Panc1 (cell line): ENCODE measurements around the gene TMPRSS15. TPM values are rescaled to one million over a fixed set of nuclear protein-coding genes. Genes with fewer than 3 reads are reported as not detected.

ENCODE experiments used
- ATAC-seq: fragments of 200-7000 bp; cut with Tn5 transposase; 2 replicates; pipeline ENCODE4 v1.9.1; 2020; ENCODE audit warnings: mild to moderate bottlenecking, moderate library complexity
- BruUV-seq: library from RNA; stranded (reverse); fragments of 400-500 nt; replicated peaks from 2 replicates; lab custom pipeline; 2021; lab: Mats Ljungman, UMichigan
- CTCF ChIA-PET: fragments of 300-600 bp; sonication (Branson Sonifier 250); formaldehyde crosslinking; loops from one replicate; lab custom pipeline; 2022; ENCODE audit warnings: antibody characterized with exemption; lab: Charles Lee
- POLR2A ChIA-PET: fragments of 300-600 bp; sonication (Branson Sonifier 250); formaldehyde crosslinking; loops from one replicate; lab custom pipeline; 2022; ENCODE audit warnings: antibody characterized with exemption; lab: Charles Lee
- DNase-seq: peaks from one replicate; pipeline ENCODE4 v3.0.0-alpha.2; 2010; ENCODE audit warnings: low read depth, low spot score
- H3K27ac ChIP-seq: 2 replicates; pipeline ENCODE4 v1.5.1; 2011; ENCODE audit warnings: mild to moderate bottlenecking, low read length, inconsistent platforms
- H3K27me3 ChIP-seq: fragments of 200-500 bp; sonication (Bioruptor generic); 2 replicates; pipeline ENCODE4 v1.6.0; 2014; ENCODE audit warnings: low read length, inconsistent platforms; ENCODE audit not compliant: control insufficient read depth, insufficient read depth
- H3K36me3 ChIP-seq: fragments of 200-500 bp; sonication (Bioruptor generic); 2 replicates; pipeline ENCODE4 v1.5.1; 2014; ENCODE audit warnings: inconsistent platforms, mild to moderate bottlenecking, low read length, moderate library complexity; ENCODE audit not compliant: control insufficient read depth, insufficient read depth
- H3K4me1 ChIP-seq: 2 replicates; pipeline ENCODE4 v1.5.1; 2011; ENCODE audit warnings: inconsistent platforms, mild to moderate bottlenecking, low read length, moderate library complexity; ENCODE audit not compliant: control insufficient read depth, insufficient read depth
- H3K4me3 ChIP-seq, 2 experiments: 2 replicates each; pipeline ENCODE4 v1.5.1; 2011 to 2012; ENCODE audit warnings: low read depth in 2 of 2, low read length in 2 of 2, mild to moderate bottlenecking in 2 of 2, inconsistent platforms in 1 of 2, moderate library complexity in 1 of 2
- H3K9me3 ChIP-seq: fragments of 200-500 bp; sonication (Bioruptor generic); 2 replicates; pipeline ENCODE4 v1.5.1; 2014; ENCODE audit warnings: low read depth, mild to moderate bottlenecking, inconsistent platforms, low read length, moderate library complexity; ENCODE audit not compliant: control insufficient read depth, insufficient read depth
- POLR2AphosphoS5 ChIP-seq: IDR thresholded peaks from 2 replicates; pipeline ENCODE4 v1.6.1; 2012; ENCODE audit warnings: mild to moderate bottlenecking, low read depth, low read length, moderate library complexity
- REST ChIP-seq, 2 experiments: IDR thresholded peaks; 2 replicates each; pipeline ENCODE4 v1.6.1; 2011 to 2012; ENCODE audit warnings: low read depth in 2 of 2, control low read depth in 1 of 2, low read length in 1 of 2, mild to moderate bottlenecking in 1 of 2, moderate library complexity in 1 of 2; ENCODE audit not compliant: insufficient read depth in 1 of 2
- SIN3A ChIP-seq: IDR thresholded peaks from 2 replicates; pipeline ENCODE4 v1.6.1; 2012; ENCODE audit warnings: low read depth, mild to moderate bottlenecking, low read length, moderate library complexity, borderline replicate concordance; ENCODE audit not compliant: insufficient read depth
- TCF7L2 ChIP-seq: IDR thresholded peaks from 2 replicates; pipeline ENCODE4 v1.6.1; 2011; ENCODE audit warnings: mild to moderate bottlenecking, low read depth, low read length, inconsistent platforms
- in situ Hi-C: cut with HindIII; loops from 2 replicates; pipeline ENCODE4 v1.10.0; 2016; ENCODE audit warnings: low sequenced_read_pairs, low pct_unique_long_range_greater_than_20kb
- intact Hi-C: fragments of 100-400 bp; cut with micrococcal nuclease; formaldehyde crosslinking; loops from one replicate; pipeline ENCODE4 v1.10.0; 2022; ENCODE audit not compliant: unreplicated experiment
- total RNA-seq: library from RNA; stranded (reverse); gene quantifications from one replicate; pipeline ENCODE4 v1.2.1, GENCODE V29; 2021; ENCODE audit not compliant: unreplicated experiment
- TF ChIP-seq, protein P1 (sequence below): fragments of 450-650 bp; IDR thresholded peaks from 2 replicates; pipeline ENCODE4 v1.5.1; 2017; ENCODE audit warnings: mild to moderate bottlenecking

TMPRSS15 gene
- total RNA-seq, 1 experiment from 2014 or later, result not detected

DNA sequence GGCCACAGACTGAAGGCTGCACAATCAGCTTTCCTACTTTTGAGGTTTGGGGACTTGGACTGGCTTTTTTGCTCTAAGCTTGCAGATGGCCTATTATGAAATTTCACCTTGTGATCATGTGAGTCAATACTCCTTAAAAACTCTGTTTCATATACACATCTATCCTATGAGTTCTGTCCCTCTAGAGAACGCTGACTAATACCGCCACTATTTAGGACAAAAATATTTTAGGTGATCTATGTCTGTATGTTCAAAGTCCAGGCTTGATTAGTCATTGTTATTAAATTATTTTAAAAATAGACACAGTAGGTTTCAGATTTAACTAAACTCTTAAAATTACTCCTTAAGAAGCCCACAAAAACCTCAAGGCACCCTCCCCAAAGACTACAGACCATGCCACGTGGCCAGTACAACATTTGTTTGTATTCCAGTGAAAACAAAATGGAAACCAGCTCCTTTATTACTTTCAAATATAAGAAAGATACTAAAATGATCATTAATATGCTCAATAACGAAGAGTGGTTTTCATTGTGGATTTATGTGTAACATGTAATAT lies 63.1 kb downstream of the TMPRSS15 start:
- TF ChIP-seq REST (IDR thresholded peaks at IDR 0.05; ENCODE audit: insufficient read depth in 1 of 2, low read depth in 2 of 2, low read length in 1 of 2), result no peak
- no peak for TF ChIP-seq SIN3A
- TF ChIP-seq TCF7L2, result no peak
- TF ChIP-seq POLR2AphosphoS5, result no peak
- TF ChIP-seq, protein P1, sequence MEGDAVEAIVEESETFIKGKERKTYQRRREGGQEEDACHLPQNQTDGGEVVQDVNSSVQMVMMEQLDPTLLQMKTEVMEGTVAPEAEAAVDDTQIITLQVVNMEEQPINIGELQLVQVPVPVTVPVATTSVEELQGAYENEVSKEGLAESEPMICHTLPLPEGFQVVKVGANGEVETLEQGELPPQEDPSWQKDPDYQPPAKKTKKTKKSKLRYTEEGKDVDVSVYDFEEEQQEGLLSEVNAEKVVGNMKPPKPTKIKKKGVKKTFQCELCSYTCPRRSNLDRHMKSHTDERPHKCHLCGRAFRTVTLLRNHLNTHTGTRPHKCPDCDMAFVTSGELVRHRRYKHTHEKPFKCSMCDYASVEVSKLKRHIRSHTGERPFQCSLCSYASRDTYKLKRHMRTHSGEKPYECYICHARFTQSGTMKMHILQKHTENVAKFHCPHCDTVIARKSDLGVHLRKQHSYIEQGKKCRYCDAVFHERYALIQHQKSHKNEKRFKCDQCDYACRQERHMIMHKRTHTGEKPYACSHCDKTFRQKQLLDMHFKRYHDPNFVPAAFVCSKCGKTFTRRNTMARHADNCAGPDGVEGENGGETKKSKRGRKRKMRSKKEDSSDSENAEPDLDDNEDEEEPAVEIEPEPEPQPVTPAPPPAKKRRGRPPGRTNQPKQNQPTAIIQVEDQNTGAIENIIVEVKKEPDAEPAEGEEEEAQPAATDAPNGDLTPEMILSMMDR, result no peak
- ATAC-seq, result no peak
- BruUV-seq, result no TSS peak
- intact Hi-C loops (no loop called here), in situ Hi-C loops (no loop called here)
- no peaks in the 10 kb centered on the region for H3K27me3 ChIP-seq
- H3K4me1 ChIP-seq, result no peaks in the 10 kb centered on the region
- H3K27ac ChIP-seq, result no peak overlapping the region
- H3K9me3 ChIP-seq, result no peaks in the 10 kb centered on the region
- DNase-seq, result no peak
- H3K36me3 ChIP-seq, result no peaks in the 10 kb centered on the region
- ChIA-PET CTCF (no interaction called here), POLR2A (interaction anchor here (0.7 kb wide), 1 partner anchor 56 kb away, joined by 5 read pairs; no protein-coding TSS in a partner anchor)
- H3K4me3 ChIP-seq, result no peak overlapping the region

GRCh38 chr21:18335651-18336236 lies 67.8 kb downstream of the TMPRSS15 start:
- POLR2A ChIA-PET, result no interaction called here
- Histone ChIP-seq H3K36me3 (no peaks in the 10 kb centered on the region), H3K4me1 (no peaks in the 10 kb centered on the region), H3K27me3 (no peaks in the 10 kb centered on the region), H3K27ac (no peak overlapping the region), H3K9me3 (no peaks in the 10 kb centered on the region), H3K4me3 (no peak overlapping the region)
- CTCF ChIA-PET, result no interaction called here
- TF ChIP-seq, protein P1, result no peak
- TF ChIP-seq REST (IDR thresholded peaks at IDR 0.05; ENCODE audit: insufficient read depth in 1 of 2, low read depth in 2 of 2, low read length in 1 of 2) (no peak), SIN3A (no peak), POLR2AphosphoS5 (no peak), TCF7L2 (no peak)
- BruUV-seq, result no TSS peak
- in situ Hi-C loops, result no loop called here
- no peak for DNase-seq
- no peak for ATAC-seq
- intact Hi-C loops, result no loop called here
